Measurements from ENCODE around the gene DYSF. TPM values are rescaled to one million over a fixed set of nuclear protein-coding genes. Genes with fewer than 3 reads are reported as not detected.

DYSF gene
- total RNA-seq, 1 experiment from 2014 or later: 2.2 TPM

DNA sequence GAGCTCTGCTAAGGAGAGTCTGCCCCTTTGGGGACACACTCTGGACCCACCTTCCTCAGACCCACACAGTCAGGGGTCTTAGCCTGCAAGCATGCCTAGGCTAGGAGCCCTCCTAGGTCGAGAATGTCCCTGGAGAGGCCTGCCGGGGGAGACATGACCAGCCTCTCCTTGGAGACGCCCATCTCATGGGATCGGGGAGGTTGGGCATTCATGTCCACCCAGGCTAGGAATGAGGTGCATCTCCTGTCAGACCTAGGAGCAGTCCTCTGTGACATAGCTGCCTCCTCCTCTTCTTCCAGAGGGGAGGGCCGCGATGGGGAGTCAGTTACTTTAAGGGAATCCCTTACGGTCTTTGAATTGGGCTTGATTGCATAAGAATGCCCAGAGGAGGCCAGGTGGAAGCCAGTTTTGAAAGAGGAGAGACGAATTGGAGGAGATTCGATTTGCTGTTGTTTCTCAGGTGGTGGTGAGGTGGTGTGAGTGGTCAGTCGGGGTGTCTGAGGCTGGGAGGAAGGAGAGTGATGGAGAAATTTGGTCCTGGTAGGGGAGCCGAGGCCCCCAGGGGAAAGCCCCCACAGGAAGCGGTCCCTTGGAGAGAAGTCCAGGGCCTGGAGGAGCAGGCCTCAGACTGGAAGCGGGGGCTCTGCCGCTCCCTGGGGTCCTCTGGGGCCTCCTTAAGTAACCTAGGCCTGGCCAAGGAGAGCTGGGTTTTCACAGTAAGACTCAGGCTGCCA lies 241.3 kb downstream of the DYSF start:
- no peak for DNase-seq
- no peak overlapping the region for H3K27ac Mint-ChIP-seq (ENCODE audit: unreplicated experiment)
- no peaks in the 10 kb centered on the region for H3K36me3 Mint-ChIP-seq (ENCODE audit: insufficient read depth, unreplicated experiment)
- TF ChIP-seq, protein P1, sequence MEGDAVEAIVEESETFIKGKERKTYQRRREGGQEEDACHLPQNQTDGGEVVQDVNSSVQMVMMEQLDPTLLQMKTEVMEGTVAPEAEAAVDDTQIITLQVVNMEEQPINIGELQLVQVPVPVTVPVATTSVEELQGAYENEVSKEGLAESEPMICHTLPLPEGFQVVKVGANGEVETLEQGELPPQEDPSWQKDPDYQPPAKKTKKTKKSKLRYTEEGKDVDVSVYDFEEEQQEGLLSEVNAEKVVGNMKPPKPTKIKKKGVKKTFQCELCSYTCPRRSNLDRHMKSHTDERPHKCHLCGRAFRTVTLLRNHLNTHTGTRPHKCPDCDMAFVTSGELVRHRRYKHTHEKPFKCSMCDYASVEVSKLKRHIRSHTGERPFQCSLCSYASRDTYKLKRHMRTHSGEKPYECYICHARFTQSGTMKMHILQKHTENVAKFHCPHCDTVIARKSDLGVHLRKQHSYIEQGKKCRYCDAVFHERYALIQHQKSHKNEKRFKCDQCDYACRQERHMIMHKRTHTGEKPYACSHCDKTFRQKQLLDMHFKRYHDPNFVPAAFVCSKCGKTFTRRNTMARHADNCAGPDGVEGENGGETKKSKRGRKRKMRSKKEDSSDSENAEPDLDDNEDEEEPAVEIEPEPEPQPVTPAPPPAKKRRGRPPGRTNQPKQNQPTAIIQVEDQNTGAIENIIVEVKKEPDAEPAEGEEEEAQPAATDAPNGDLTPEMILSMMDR (IDR thresholded peaks at IDR 0.05; ENCODE audit: insufficient read depth in 1 of 2, low read depth in 1 of 2, low read length in 1 of 2, severe bottlenecking in 1 of 2, unreplicated experiment in 1 of 2): no peak
- intact Hi-C loops (cut with micrococcal nuclease; ENCODE audit: unreplicated experiment): no loop called here
- Histone ChIP-seq H3K36me3 (ENCODE audit: control insufficient read depth, insufficient read depth, low read length) (no peaks in the 10 kb centered on the region), H3K9me3 (no peaks in the 10 kb centered on the region), H3K4me3 (ENCODE audit: low read depth, low read length) (no peak overlapping the region), H3K4me1 (no peaks in the 10 kb centered on the region), H3K27me3 (replicated peaks; ENCODE audit: control insufficient read depth, insufficient read depth, low read length) (no peaks in the 10 kb centered on the region)
- no peaks in the 10 kb centered on the region for H3K9me3 Mint-ChIP-seq (ENCODE audit: unreplicated experiment)
- ChIA-PET CTCF (no interaction called here), POLR2A (no interaction called here)
- H3K27me3 Mint-ChIP-seq (ENCODE audit: insufficient read depth, unreplicated experiment): peaks cover 11% of the 10 kb centered on the region
- no peak overlapping the region for H3K4me3 Mint-ChIP-seq (ENCODE audit: unreplicated experiment)
- no TSS peak for BruUV-seq (replicated peaks)
- no peaks in the 10 kb centered on the region for H3K4me1 Mint-ChIP-seq (ENCODE audit: low read depth, unreplicated experiment)

DNA sequence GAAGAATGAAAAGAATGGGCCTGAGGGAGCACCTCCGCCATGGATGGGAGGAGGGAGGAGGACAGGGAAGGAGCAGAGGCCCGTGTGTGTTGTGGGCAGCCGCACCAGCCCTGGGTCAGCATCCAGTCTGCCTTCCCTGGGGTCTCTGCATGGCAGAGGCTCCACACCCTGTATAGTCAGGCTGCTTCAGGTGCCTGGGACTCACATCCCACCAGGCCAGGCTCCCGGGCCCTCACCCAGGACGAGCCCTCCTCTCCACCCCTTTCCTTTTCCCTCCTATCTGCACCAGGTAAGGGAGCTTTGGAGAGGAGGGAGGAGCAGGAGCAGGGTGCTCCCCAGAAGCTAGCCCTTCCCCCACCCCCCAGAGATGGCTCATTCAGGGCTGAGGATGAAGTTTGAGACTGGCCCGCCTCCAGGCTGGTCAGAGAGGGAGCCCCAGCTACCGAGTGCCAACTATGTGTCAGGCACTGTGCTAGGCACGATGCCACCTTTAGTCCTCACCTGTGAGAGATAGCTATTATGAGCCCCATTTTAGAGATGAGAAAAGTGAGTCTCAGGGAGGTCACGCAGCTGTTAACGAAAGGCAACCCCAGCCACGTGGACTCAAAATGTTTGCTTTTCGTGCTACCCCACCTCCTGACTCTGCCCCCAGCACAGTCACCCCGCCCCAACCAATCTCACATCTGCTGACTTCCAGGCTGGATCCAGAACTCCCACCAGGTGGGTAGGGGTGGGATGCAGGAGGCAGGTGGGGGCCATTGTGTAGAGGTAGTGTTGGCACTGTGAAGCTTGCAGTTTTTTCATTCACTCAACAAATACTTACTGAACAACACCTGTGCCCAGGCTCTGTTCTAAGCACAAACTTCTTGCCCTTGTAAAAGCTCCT lies 242.1 kb downstream of the DYSF start:
- POLR2A ChIA-PET: no interaction called here
- Histone ChIP-seq H3K27me3 (replicated peaks; ENCODE audit: control insufficient read depth, insufficient read depth, low read length) (no peaks in the 10 kb centered on the region), H3K4me1 (no peaks in the 10 kb centered on the region), H3K9me3 (no peaks in the 10 kb centered on the region), H3K36me3 (ENCODE audit: control insufficient read depth, insufficient read depth, low read length) (no peaks in the 10 kb centered on the region), H3K4me3 (ENCODE audit: low read depth, low read length) (no peak overlapping the region)
- H3K36me3 Mint-ChIP-seq (ENCODE audit: insufficient read depth, unreplicated experiment): no peaks in the 10 kb centered on the region
- peaks cover 11% of the 10 kb centered on the region for H3K27me3 Mint-ChIP-seq (ENCODE audit: insufficient read depth, unreplicated experiment)
- DNase-seq: no peak
- no TSS peak for BruUV-seq (replicated peaks)
- intact Hi-C loops (cut with micrococcal nuclease; ENCODE audit: unreplicated experiment): no loop called here
- TF ChIP-seq, protein P1 (IDR thresholded peaks at IDR 0.05; ENCODE audit: insufficient read depth in 1 of 2, low read depth in 1 of 2, low read length in 1 of 2, severe bottlenecking in 1 of 2, unreplicated experiment in 1 of 2): no peak
- CTCF ChIA-PET: no interaction called here
- H3K27ac Mint-ChIP-seq (ENCODE audit: unreplicated experiment): no peak overlapping the region
- no peak overlapping the region for H3K4me3 Mint-ChIP-seq (ENCODE audit: unreplicated experiment)
- no peaks in the 10 kb centered on the region for H3K4me1 Mint-ChIP-seq (ENCODE audit: low read depth, unreplicated experiment)
- H3K9me3 Mint-ChIP-seq (ENCODE audit: unreplicated experiment): no peaks in the 10 kb centered on the region

DNA sequence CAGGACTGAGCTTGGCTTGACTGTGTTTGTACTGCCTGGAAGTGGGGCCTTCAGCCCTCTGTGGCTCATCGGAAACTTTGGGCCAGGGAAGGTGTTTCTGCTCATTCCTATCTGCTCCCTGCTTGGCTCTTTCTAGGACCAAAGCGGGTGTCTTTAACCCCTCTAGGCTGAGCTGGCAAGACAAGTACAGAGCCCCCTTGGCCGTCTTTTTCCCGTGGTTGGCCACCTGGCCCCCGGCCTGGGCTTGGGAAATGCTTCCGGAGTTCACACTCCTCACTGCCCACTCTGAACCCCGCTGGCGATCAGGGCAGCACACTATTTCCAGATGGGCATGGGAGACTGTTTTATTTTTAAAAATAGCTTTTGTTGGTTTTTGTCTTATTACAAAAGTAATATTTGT lies 243.0 kb downstream of the DYSF start:
- H3K27ac Mint-ChIP-seq (ENCODE audit: unreplicated experiment): no peak overlapping the region
- H3K27me3 ChIP-seq (replicated peaks; ENCODE audit: control insufficient read depth, insufficient read depth, low read length): no peaks in the 10 kb centered on the region
- peaks cover 6% of the 10 kb centered on the region for H3K27me3 Mint-ChIP-seq (ENCODE audit: insufficient read depth, unreplicated experiment)
- H3K4me3 ChIP-seq (ENCODE audit: low read depth, low read length): no peak overlapping the region
- H3K4me1 ChIP-seq: no peaks in the 10 kb centered on the region
- TF ChIP-seq, protein P1 (IDR thresholded peaks at IDR 0.05; ENCODE audit: insufficient read depth in 1 of 2, low read depth in 1 of 2, low read length in 1 of 2, severe bottlenecking in 1 of 2, unreplicated experiment in 1 of 2): no peak
- ChIA-PET POLR2A (no interaction called here), CTCF (no interaction called here)
- no peaks in the 10 kb centered on the region for H3K36me3 Mint-ChIP-seq (ENCODE audit: insufficient read depth, unreplicated experiment)
- no peak for DNase-seq
- no peaks in the 10 kb centered on the region for H3K9me3 ChIP-seq
- H3K4me1 Mint-ChIP-seq (ENCODE audit: low read depth, unreplicated experiment): no peaks in the 10 kb centered on the region
- no TSS peak for BruUV-seq (replicated peaks)
- no peaks in the 10 kb centered on the region for H3K9me3 Mint-ChIP-seq (ENCODE audit: unreplicated experiment)
- H3K36me3 ChIP-seq (ENCODE audit: control insufficient read depth, insufficient read depth, low read length): no peaks in the 10 kb centered on the region
- no peak overlapping the region for H3K4me3 Mint-ChIP-seq (ENCODE audit: unreplicated experiment)
- intact Hi-C loops (cut with micrococcal nuclease; ENCODE audit: unreplicated experiment): no loop called here

Data from Caco-2 (cell line).